ENCODE results near the gene ATG16L2.

ATG16L2 gene

GRCh38 chr11:72781313-72782080, 32.7 kb upstream of the ATG16L2 start:
- H3K27ac ChIP-seq, result peak overlapping the region; percentile 55
- H3K4me3 ChIP-seq (ENCODE audit: low read depth in 1 of 2, low read length in 1 of 2), result peak overlapping the region; percentile 64 to 77
- peaks cover 54 to 55% of the 10 kb centered on the region in 2 experiments for H3K4me1 ChIP-seq (ENCODE audit: control insufficient read depth in 1 of 2, insufficient read depth in 1 of 2, low read depth in 1 of 2, low read length in 1 of 2)
- peaks cover 4% of the 10 kb centered on the region for H3K36me3 ChIP-seq
- peaks cover 25% of the 10 kb centered on the region for H3K27me3 ChIP-seq
- TF ChIP-seq CTCF (IDR thresholded peaks at IDR 0.05), result no peak
- no peaks in the 10 kb centered on the region for H3K9me3 ChIP-seq

- peak overlapping the region; percentile 55 for H3K27ac ChIP-seq
- peaks cover 25% of the 10 kb centered on the region for H3K27me3 ChIP-seq
- H3K4me3 ChIP-seq (ENCODE audit: low read depth in 1 of 2, low read length in 1 of 2), result peak overlapping the region; percentile 62 to 64
- TF ChIP-seq CTCF (IDR thresholded peaks at IDR 0.05), result no peak
- peaks cover 54 to 55% of the 10 kb centered on the region in 2 experiments for H3K4me1 ChIP-seq (ENCODE audit: control insufficient read depth in 1 of 2, insufficient read depth in 1 of 2, low read depth in 1 of 2, low read length in 1 of 2)
- H3K36me3 ChIP-seq, result peaks cover 4% of the 10 kb centered on the region
- no peaks in the 10 kb centered on the region for H3K9me3 ChIP-seq
Observed at GRCh38 chr11:72782081-72782920, 31.9 kb upstream of the ATG16L2 start.

GRCh38 chr11:72783144-72783905, 30.9 kb upstream of the ATG16L2 start:
- peaks cover 54 to 55% of the 10 kb centered on the region in 2 experiments for H3K4me1 ChIP-seq (ENCODE audit: control insufficient read depth in 1 of 2, insufficient read depth in 1 of 2, low read depth in 1 of 2, low read length in 1 of 2)
- H3K4me3 ChIP-seq (ENCODE audit: low read depth in 1 of 2, low read length in 1 of 2), result no peak overlapping the region
- H3K27ac ChIP-seq, result no peak overlapping the region
- peaks cover 25% of the 10 kb centered on the region for H3K27me3 ChIP-seq
- no peaks in the 10 kb centered on the region for H3K9me3 ChIP-seq
- H3K36me3 ChIP-seq, result peaks cover 4% of the 10 kb centered on the region
- TF ChIP-seq CTCF (IDR thresholded peaks at IDR 0.05), result no peak

- no peaks in the 10 kb centered on the region for H3K36me3 ChIP-seq
Observed at GRCh38 chr11:72784662-72785061, 29.5 kb upstream of the ATG16L2 start.

More at GRCh38 chr11:72784662-72785061, 29.5 kb upstream of the ATG16L2 start:
- Histone ChIP-seq H3K4me1 (ENCODE audit: control insufficient read depth in 1 of 2, insufficient read depth in 1 of 2, low read depth in 1 of 2, low read length in 1 of 2) (peaks cover 51 to 57% of the 10 kb centered on the region in 2 experiments), H3K9me3 (no peaks in the 10 kb centered on the region), H3K27ac (no peak overlapping the region), H3K27me3 (peaks cover 25% of the 10 kb centered on the region), H3K4me3 (ENCODE audit: low read depth in 1 of 2, low read length in 1 of 2) (no peak overlapping the region)
- TF ChIP-seq CTCF (IDR thresholded peaks at IDR 0.05), result no peak
